ENCODE measurements around the gene SCAF1.

Gene SCAF1

GRCh38 chr19:49651029-49651819, 9.2 kb downstream of the SCAF1 start:
- no peak for DNase-seq

- no peak for DNase-seq
Observed at GRCh38 chr19:49651820-49652550, 10.0 kb downstream of the SCAF1 start.

GRCh38 chr19:49652551-49653465, 10.8 kb downstream of the SCAF1 start:
- no peak for DNase-seq

GRCh38 chr19:49653466-49653806, 11.4 kb downstream of the SCAF1 start:
- DNase-seq: no peak

- no peak for DNase-seq
Observed at GRCh38 chr19:49654581-49654980, 12.6 kb downstream of the SCAF1 start.

- DNase-seq: no peak
Observed at GRCh38 chr19:49655570-49656455, 13.8 kb downstream of the SCAF1 start.

GRCh38 chr19:49656456-49657109, 14.6 kb downstream of the SCAF1 start:
- DNase-seq: no peak

- no peak for DNase-seq
Observed at GRCh38 chr19:49657493-49658138, 15.6 kb downstream of the SCAF1 start.

GRCh38 chr19:49658139-49658517, 16.1 kb downstream of the SCAF1 start:
- DNase-seq: no peak

- DNase-seq: no peak
Observed at GRCh38 chr19:49658566-49659442, 16.8 kb downstream of the SCAF1 start.

GRCh38 chr19:49660338-49660961, 18.4 kb downstream of the SCAF1 start:
- DNase-seq: no peak

- DNase-seq: no peak
Observed at GRCh38 chr19:49662011-49662410, 20.0 kb downstream of the SCAF1 start.

- no peak for DNase-seq
Observed at GRCh38 chr19:49663224-49663623, 21.2 kb downstream of the SCAF1 start.

GRCh38 chr19:49664171-49665035, 22.4 kb downstream of the SCAF1 start:
- peak; percentile 87 for DNase-seq

- DNase-seq: no peak
Observed at GRCh38 chr19:49665036-49665350, 23.0 kb downstream of the SCAF1 start.

GRCh38 chr19:49665351-49666119, 23.5 kb downstream of the SCAF1 start, which contains the start of the genes BCL2L12 and IRF3:
Gene BCL2L12 (plus strand): TSS chr19:49665933. CDS start chr19:49666693, 760 bp downstream.
Gene IRF3 (minus strand): TSS chr19:49665857. CDS start chr19:49664838, 1,019 bp downstream.
- DNase-seq: peak; percentile 96

- DNase-seq: no peak
Observed at GRCh38 chr19:49666120-49666444, 24.1 kb downstream of the SCAF1 start.

GRCh38 chr19:49667473-49667872, 25.5 kb downstream of the SCAF1 start:
- no peak for DNase-seq

Measured in midbrain (tissue), 1 donor.